ENCODE measurements around the gene C1orf159. TPM values are rescaled to one million over a fixed set of nuclear protein-coding genes. Genes with fewer than 3 reads are reported as not detected.
"Not testable (repeated sequence)": the region's sequence is repeated elsewhere in the genome, so short reads cannot be mapped to it uniquely, and the experiment has no call there.

The C1orf159 gene
- total RNA-seq, 1 donor from 2014 or later = 9.7 TPM

DNA sequence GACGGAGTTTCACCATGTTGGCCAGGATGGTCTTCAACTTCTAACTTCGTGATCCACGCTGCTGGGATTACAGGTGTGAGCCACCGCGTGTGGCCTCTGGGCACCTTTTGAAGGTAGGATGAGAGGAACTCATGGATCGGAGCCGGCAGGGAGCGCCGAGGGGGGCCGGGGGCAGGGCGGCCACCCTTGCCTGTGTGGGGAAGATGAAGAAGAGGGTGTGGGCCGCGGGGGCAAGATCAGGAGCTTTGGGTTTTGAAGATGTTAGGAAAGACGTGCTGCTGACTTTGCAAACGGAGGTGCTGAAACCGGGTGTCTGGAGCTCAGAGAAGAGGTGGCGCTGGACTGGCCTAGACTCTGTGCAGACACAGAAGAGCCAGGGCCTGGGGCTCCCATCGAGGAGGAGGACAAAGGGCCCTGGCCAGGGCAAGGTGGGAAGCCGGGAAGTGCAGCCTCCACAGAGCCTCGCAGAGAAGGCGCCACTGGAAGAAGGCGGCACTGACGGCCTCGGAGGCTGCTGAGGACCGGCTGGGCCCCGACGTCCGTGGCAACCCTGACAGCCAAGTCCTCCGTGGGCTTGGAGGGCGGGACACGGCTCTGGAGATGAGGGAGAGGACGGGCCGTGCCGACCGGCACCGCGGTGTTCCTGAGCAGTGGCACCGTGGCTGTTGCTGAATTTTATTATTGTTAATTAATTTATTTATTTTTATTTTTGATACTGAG lies 55.4 kb downstream of the C1orf159 start:
- TF ChIP-seq, protein P1, sequence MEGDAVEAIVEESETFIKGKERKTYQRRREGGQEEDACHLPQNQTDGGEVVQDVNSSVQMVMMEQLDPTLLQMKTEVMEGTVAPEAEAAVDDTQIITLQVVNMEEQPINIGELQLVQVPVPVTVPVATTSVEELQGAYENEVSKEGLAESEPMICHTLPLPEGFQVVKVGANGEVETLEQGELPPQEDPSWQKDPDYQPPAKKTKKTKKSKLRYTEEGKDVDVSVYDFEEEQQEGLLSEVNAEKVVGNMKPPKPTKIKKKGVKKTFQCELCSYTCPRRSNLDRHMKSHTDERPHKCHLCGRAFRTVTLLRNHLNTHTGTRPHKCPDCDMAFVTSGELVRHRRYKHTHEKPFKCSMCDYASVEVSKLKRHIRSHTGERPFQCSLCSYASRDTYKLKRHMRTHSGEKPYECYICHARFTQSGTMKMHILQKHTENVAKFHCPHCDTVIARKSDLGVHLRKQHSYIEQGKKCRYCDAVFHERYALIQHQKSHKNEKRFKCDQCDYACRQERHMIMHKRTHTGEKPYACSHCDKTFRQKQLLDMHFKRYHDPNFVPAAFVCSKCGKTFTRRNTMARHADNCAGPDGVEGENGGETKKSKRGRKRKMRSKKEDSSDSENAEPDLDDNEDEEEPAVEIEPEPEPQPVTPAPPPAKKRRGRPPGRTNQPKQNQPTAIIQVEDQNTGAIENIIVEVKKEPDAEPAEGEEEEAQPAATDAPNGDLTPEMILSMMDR (IDR thresholded peaks at IDR 0.05) = no peak
- peaks cover 43% of the 10 kb centered on the region for H3K27me3 ChIP-seq

DNA sequence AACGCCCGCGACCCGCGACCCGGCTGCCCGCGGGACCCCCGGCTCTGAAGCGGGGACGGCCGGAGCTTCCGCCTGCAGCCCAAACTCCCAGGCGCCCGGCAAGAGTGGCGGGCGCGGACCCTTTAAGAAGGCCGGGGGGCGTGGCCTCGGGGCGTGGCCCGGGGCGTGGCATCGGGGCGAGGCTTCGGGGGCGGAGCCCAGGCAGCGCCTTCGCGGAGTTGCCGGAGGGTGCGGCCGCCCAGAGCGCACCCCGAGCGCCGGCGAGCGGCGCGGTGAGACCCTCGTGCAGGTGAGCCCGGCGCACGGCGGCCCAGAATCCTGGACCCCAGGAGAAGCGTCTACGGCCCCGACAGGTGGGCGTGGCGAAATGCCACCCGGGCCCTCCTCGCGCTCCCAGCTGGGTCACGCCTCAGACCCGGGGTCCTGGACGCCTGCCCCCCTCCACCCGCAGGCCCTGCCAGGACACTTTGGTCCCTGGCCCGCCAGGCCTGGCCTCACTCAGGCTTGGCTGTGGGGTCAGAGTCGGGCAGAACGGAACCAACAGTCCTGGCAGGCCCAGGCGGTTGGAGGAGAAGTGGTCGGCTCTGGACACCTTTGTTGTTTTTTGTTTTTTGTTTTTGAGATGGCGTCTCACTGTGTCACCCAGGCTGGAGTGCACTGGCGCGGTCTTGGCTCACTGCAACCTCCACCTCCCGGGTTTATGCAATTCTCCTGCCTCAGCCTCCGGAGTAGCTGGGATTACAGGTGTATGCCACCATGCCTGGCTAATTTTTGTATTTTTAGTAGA lies 56.2 kb downstream of the C1orf159 start:
- no peaks in the 10 kb centered on the region for H3K36me3 ChIP-seq
- TF ChIP-seq, protein P1 (IDR thresholded peaks at IDR 0.05) = no peak
- peaks cover 43% of the 10 kb centered on the region for H3K27me3 ChIP-seq
- H3K4me3 ChIP-seq = peak overlapping the region; percentile 52
- H3K27ac ChIP-seq = no peak overlapping the region
- ATAC-seq (peak; percentile 90), DNase-seq (peak; percentile 94)
- no peaks in the 10 kb centered on the region for H3K9me3 ChIP-seq
- peaks cover 23% of the 10 kb centered on the region for H3K4me1 ChIP-seq
- intact Hi-C loops (cut with DNase I) = loop anchor here (10.0 kb wide), 1 partner anchor 75 kb away; the partner anchor contains the start of gene PERM1

More for the DNA sequence above, 55.4 kb downstream of the C1orf159 start:
- DNase-seq = no peak
- H3K4me3 ChIP-seq = no peak overlapping the region
- H3K4me1 ChIP-seq = peaks cover 23% of the 10 kb centered on the region
- ATAC-seq = no peak
- no peak overlapping the region for H3K27ac ChIP-seq
- no peaks in the 10 kb centered on the region for H3K9me3 ChIP-seq
- no peaks in the 10 kb centered on the region for H3K36me3 ChIP-seq
- intact Hi-C loops (cut with DNase I) = loop anchor here (10.0 kb wide), 1 partner anchor 76 kb away; the partner anchor contains the start of gene PERM1

DNA sequence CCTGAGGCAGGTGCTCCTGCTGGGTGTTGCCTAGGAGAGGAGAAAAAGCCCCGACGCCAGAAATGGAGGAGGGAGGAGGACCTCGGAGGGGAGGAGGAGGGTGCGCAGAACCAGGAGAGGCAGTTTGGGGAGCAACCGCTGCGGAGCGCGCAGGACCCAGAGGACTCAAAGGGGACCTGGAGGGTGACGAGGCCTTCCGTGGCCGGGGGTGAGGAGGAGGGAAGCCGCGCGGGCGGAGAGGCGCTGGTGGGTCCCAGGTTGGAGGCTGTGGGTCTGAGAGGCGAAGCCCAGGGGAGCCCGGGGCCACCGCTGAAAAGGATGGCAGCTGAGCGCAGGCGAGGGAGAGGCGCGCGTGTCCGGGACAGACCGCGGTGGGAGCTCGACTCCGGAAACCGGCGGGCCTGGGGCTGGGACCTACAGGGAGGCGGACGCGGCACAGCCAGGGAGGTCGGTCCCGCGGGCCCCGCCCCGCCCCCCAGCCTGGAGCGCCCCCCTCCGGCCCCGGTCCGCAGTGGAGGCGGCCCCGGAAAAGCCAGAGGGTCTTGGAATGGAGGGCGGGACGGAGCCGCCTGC lies 56.9 kb downstream of the C1orf159 start:
- no peaks in the 10 kb centered on the region for H3K9me3 ChIP-seq
- H3K27me3 ChIP-seq = peaks cover 43% of the 10 kb centered on the region
- H3K4me1 ChIP-seq = peaks cover 21% of the 10 kb centered on the region
- TF ChIP-seq, protein P1 (IDR thresholded peaks at IDR 0.05) = peak; percentile 24
- ATAC-seq (peak; percentile 12), DNase-seq (no peak)
- no peak overlapping the region for H3K27ac ChIP-seq
- intact Hi-C loops (cut with DNase I) = no loop called here
- H3K4me3 ChIP-seq = peak overlapping the region; percentile 52
- H3K36me3 ChIP-seq = no peaks in the 10 kb centered on the region

DNA sequence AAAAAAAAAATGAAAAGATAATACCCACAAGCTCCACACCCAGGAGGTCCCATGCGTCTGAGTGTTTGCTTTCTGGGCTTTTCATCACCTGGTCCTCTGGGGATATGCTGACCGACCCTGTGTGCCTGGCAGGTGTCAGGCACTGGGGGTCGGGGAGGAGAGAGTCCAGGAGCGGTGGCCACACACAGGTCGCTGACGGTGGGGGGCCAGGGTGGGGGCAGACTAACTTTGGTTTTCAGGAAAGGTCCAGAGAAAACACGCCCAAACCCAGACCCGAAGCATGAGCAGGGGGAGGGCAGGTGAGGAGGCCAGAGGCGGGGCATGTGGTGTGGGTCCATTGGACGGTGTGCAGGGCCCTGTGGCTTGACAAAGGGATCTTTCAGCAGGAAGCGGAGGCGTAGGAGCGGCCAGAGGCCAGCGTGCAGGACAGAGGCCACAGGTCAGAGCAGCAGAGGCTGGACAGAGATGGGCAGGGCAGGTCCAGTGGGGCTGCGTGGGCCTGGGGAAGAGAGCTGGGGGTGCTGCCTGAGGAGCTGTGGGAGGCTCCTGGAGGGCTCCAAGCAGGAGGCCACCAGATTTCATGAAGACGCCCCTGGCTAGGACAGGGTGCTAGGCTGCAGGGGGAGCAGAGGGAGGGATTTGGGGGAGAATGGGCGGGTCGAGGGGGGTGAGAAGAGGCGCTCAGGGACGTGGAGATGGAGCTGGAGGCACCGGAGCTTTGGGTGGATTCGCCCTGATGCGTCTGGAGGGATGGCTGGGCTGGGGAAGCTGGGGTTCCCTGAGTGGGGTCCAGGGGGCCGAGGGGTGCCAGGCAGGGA lies 57.6 kb downstream of the C1orf159 start:
- ATAC-seq (no peak), DNase-seq (no peak)
- TF ChIP-seq, protein P1 (IDR thresholded peaks at IDR 0.05) = no peak
- Histone ChIP-seq H3K9me3 (no peaks in the 10 kb centered on the region), H3K4me3 (no peak overlapping the region), H3K27ac (no peak overlapping the region), H3K4me1 (peaks cover 17% of the 10 kb centered on the region), H3K27me3 (peaks cover 42% of the 10 kb centered on the region), H3K36me3 (no peaks in the 10 kb centered on the region)
- intact Hi-C loops (cut with DNase I) = no loop called here

DNA sequence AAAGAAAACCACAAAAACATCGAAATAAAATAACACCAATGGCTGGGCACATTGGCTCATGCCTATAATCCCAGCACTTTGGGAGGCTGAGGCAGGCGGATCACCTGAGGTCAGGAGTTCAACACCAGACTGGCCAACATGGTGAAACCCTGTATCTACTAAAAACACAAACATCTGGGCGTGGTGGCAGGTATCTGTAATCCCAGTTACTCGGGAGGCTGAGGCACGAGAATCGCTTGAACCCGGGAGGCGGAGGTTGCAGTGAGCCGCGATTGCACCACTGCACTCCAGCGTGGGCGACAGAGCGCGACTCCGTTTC lies 58.2 kb downstream of the C1orf159 start:
- DNase-seq; H3K36me3 ChIP-seq; ATAC-seq; H3K4me3 ChIP-seq; intact Hi-C loops (cut with DNase I); H3K9me3 ChIP-seq; H3K27ac ChIP-seq: not testable (repeated sequence)
- Histone ChIP-seq H3K27me3 (peaks cover 36% of the 10 kb centered on the region), H3K4me1 (peaks cover 17% of the 10 kb centered on the region)

Measured in upper lobe of right lung (tissue), 1 donor.